Glutamatergic neuron (in vitro differentiated cells): ENCODE measurements around the gene N4BP3. TPM values are rescaled to one million over a fixed set of nuclear protein-coding genes. Genes with fewer than 3 reads are reported as not detected.
"Not testable (repeated sequence)": the region's sequence is repeated elsewhere in the genome, so short reads cannot be mapped to it uniquely, and the experiment has no call there.

Experiments
- DNase-seq: peaks from one replicate; pipeline ENCODE4 v3.0.0; 2022
- H3K27ac Mint-ChIP-seq: one replicate; pipeline ENCODE4 v1.8.0; 2020; ENCODE audit warnings: mild to moderate bottlenecking, mixed read lengths, inconsistent platforms; ENCODE audit not compliant: unreplicated experiment
- H3K27me3 Mint-ChIP-seq: one replicate; pipeline ENCODE4 v1.8.0; 2020; ENCODE audit warnings: mild to moderate bottlenecking, moderate library complexity, mixed read lengths, inconsistent platforms; ENCODE audit not compliant: unreplicated experiment
- H3K36me3 Mint-ChIP-seq: one replicate; pipeline ENCODE4 v1.8.0; 2020; ENCODE audit warnings: mild to moderate bottlenecking, mixed read lengths, inconsistent platforms; ENCODE audit not compliant: unreplicated experiment
- H3K4me1 Mint-ChIP-seq: one replicate; pipeline ENCODE4 v1.8.0; 2020; ENCODE audit warnings: mild to moderate bottlenecking, low read depth, mixed read lengths, inconsistent platforms; ENCODE audit not compliant: unreplicated experiment
- H3K4me3 Mint-ChIP-seq: one replicate; pipeline ENCODE4 v1.8.0; 2020; ENCODE audit warnings: mild to moderate bottlenecking, mixed read lengths, inconsistent platforms; ENCODE audit not compliant: unreplicated experiment
- H3K9me3 Mint-ChIP-seq: one replicate; pipeline ENCODE4 v1.8.0; 2020; ENCODE audit warnings: mild to moderate bottlenecking, moderate library complexity, mixed read lengths, inconsistent platforms; ENCODE audit not compliant: unreplicated experiment
- CTCF ChIP-seq: fragments of 200-600 bp; sonication (generic); IDR thresholded peaks from one replicate; pipeline ENCODE4 v1.5.0; 2021; ENCODE audit not compliant: partially characterized antibody, unreplicated experiment
- total RNA-seq: library from RNA; stranded (reverse); fragmentation: NEBNext Ultra II Directional; extraction: Animal tissue kit (Norgen Biotek cat#: 25700); gene quantifications from one replicate; pipeline ENCODE4 v1.2.1, GENCODE V29; 2021; ENCODE audit not compliant: unreplicated experiment

The N4BP3 gene
- total RNA-seq, 1 donor from 2014 or later: 2.2 TPM

- no peak for DNase-seq
- H3K9me3 Mint-ChIP-seq: peaks cover 9% of the 10 kb centered on the region
- no peak overlapping the region for H3K4me3 Mint-ChIP-seq
- H3K27ac Mint-ChIP-seq: no peak overlapping the region
- TF ChIP-seq CTCF: no peak
- H3K27me3 Mint-ChIP-seq: peaks cover 10% of the 10 kb centered on the region
- H3K4me1 Mint-ChIP-seq: peaks cover 7% of the 10 kb centered on the region
- H3K36me3 Mint-ChIP-seq: no peaks in the 10 kb centered on the region
Observed at GRCh38 chr5:178072749-178073148, 40.6 kb upstream of the N4BP3 start.

- Mint-ChIP-seq H3K27me3 (no peaks in the 10 kb centered on the region), H3K27ac (no peak overlapping the region), H3K9me3 (peaks cover 2% of the 10 kb centered on the region), H3K4me1 (no peaks in the 10 kb centered on the region), H3K36me3 (no peaks in the 10 kb centered on the region), H3K4me3 (no peak overlapping the region)
- no peak for DNase-seq
- TF ChIP-seq CTCF: no peak
Observed at GRCh38 chr5:178074266-178074952, 38.9 kb upstream of the N4BP3 start.

GRCh38 chr5:178076965-178077364 lies 36.4 kb upstream of the N4BP3 start:
- not testable (repeated sequence) for H3K9me3 Mint-ChIP-seq, H3K4me3 Mint-ChIP-seq, H3K36me3 Mint-ChIP-seq, H3K27me3 Mint-ChIP-seq, H3K27ac Mint-ChIP-seq, H3K4me1 Mint-ChIP-seq, DNase-seq

DNA sequence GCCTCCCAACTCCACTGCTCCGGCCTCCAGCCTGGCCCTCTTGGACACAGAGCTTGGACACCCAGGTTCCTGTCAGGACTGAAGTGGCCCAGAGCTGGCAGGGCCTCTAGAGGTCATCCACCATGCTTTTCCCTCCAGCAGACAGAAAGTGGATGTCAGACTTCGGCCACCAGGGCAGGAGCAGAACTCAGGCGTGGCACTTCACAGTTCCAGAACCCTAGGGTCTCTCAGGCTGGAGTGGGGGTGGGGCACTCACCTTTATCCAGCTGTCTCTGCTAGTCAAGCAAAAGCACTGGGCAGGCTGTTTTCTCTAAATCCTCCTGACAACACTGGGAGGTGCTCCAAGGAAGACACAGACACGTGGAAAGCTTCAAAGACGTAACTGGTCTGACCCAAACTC lies 35.6 kb upstream of the N4BP3 start:
- no peak for TF ChIP-seq CTCF
- no peaks in the 10 kb centered on the region for H3K36me3 Mint-ChIP-seq
- no peaks in the 10 kb centered on the region for H3K4me1 Mint-ChIP-seq
- H3K4me3 Mint-ChIP-seq: no peak overlapping the region
- no peak overlapping the region for H3K27ac Mint-ChIP-seq
- no peaks in the 10 kb centered on the region for H3K27me3 Mint-ChIP-seq
- no peak for DNase-seq
- H3K9me3 Mint-ChIP-seq: peaks cover 5% of the 10 kb centered on the region

- TF ChIP-seq CTCF: no peak
- DNase-seq: no peak
- Mint-ChIP-seq H3K27me3 (no peaks in the 10 kb centered on the region), H3K9me3 (peaks cover 5% of the 10 kb centered on the region), H3K4me1 (no peaks in the 10 kb centered on the region), H3K4me3 (no peak overlapping the region), H3K36me3 (no peaks in the 10 kb centered on the region), H3K27ac (no peak overlapping the region)
Observed at GRCh38 chr5:178078197-178079010, 34.9 kb upstream of the N4BP3 start.
